Kidney (tissue), 14 donors: ENCODE results near the gene PDGFC. TPM values are rescaled to one million over a fixed set of nuclear protein-coding genes. Genes with fewer than 3 reads are reported as not detected.
"Not testable (repeated sequence)": the region's sequence is repeated elsewhere in the genome, so short reads cannot be mapped to it uniquely, and the experiment has no call there.

ENCODE experiments used
- DNase-seq, 5 donors: peaks; one replicate each; pipeline ENCODE4 v3.0.0-alpha.2; 2013 to 2020
- FAIRE-seq: peaks from 2 replicates; lab custom pipeline; 2012; peaks lifted over from hg19 to GRCh38; lab: Jason Lieb, UNC
- H3K27ac ChIP-seq, 2 donors: one replicate each; pipeline ENCODE4 v1.7.0; 2013; ENCODE audit warnings: low read depth in 2 of 2, low read length in 2 of 2, inconsistent platforms in 1 of 2
- H3K27me3 ChIP-seq: one replicate; pipeline ENCODE4 v1.7.1; 2013; ENCODE audit warnings: low read length, inconsistent platforms; ENCODE audit not compliant: control insufficient read depth, insufficient read depth
- H3K36me3 ChIP-seq, 3 donors: one replicate each; pipeline versions ENCODE4 v1.7.0 to v1.7.1; 2013; ENCODE audit warnings: low read length in 3 of 3, control low read depth in 1 of 3, inconsistent platforms in 1 of 3; ENCODE audit not compliant: insufficient read depth in 3 of 3, control insufficient read depth in 2 of 3
- H3K4me1 ChIP-seq, 3 donors: one replicate each; pipeline versions ENCODE4 v1.7.0 to v1.7.1; 2013; ENCODE audit warnings: low read length in 3 of 3, inconsistent platforms in 1 of 3, low read depth in 1 of 3; ENCODE audit not compliant: control insufficient read depth in 2 of 3, insufficient read depth in 2 of 3
- H3K4me3 ChIP-seq, 3 donors: one replicate each; pipeline versions ENCODE4 v1.7.0 to v1.8.1; 2013; ENCODE audit warnings: low read length in 3 of 3, control low read depth in 1 of 3, inconsistent platforms in 1 of 3
- H3K9ac ChIP-seq, 3 donors: one replicate each; pipeline versions ENCODE4 v1.7.0 to v1.7.1; 2013; ENCODE audit warnings: low read length in 3 of 3, control low read depth in 1 of 3, inconsistent platforms in 1 of 3
- H3K9me3 ChIP-seq, 3 donors: one replicate each; pipeline versions ENCODE4 v1.7.0 to v1.7.1; 2013; ENCODE audit warnings: low read length in 3 of 3, control low read depth in 1 of 3, inconsistent platforms in 1 of 3; ENCODE audit not compliant: control insufficient read depth in 2 of 3, insufficient read depth in 1 of 3
- CTCF ChIP-seq: IDR thresholded peaks from 3 replicates; pipeline ENCODE4 v1.5.1; 2012; ENCODE audit warnings: mild to moderate bottlenecking, moderate library complexity, borderline replicate concordance; ENCODE audit not compliant: insufficient read depth; ENCODE audit errors: extremely low read depth
- intact Hi-C: fragments of 100-400 bp; cut with DNase I; formaldehyde crosslinking; loops from one replicate; pipeline ENCODE4 v1.11.1; 2022
- polyA plus RNA-seq: library from polyadenylated mRNA; stranded (reverse); fragments of 350-450 nt; fragmentation: Illumina TruSeq; extraction: RNeasy Lipid Tissue Mini Kit (QIAGEN cat#74804); gene quantifications from one replicate; pipeline ENCODE4 v1.2.3, GENCODE V29; 2014; ENCODE audit warnings: low read depth, low replicate concordance; ENCODE audit not compliant: insufficient read depth
- total RNA-seq: library from RNA; stranded (reverse); fragmentation: NEBNext Ultra II Directional; extraction: Animal tissue kit (Norgen Biotek cat#: 25700); gene quantifications from one replicate; pipeline ENCODE4 v1.2.1, GENCODE V29; 2021
- donor health status: control.
- donor health status: control.
- donor health status: control.
- donor health status: control.
- donor health status: control.
- donor health status: DM: yes; HTN: yes; CAD: no.
- donor health status: Normal renal cell carcinoma (clear cell type).

The PDGFC gene
- total and polyA plus RNA-seq, 2 donors from 2014 or later: 12.3 to 37.6 TPM

GRCh38 chr4:156873799-156874198 lies 97.8 kb downstream of the PDGFC start:
- DNase-seq (no peak), FAIRE-seq (no peak)
- H3K27me3 ChIP-seq: no peaks in the 10 kb centered on the region
- no peak overlapping the region for H3K9ac ChIP-seq
- H3K9me3 ChIP-seq: no peaks in the 10 kb centered on the region
- intact Hi-C loops: no loop called here
- no peaks in the 10 kb centered on the region for H3K4me1 ChIP-seq
- H3K4me3 ChIP-seq: no peak overlapping the region
- H3K36me3 ChIP-seq: no peaks in the 10 kb centered on the region
- TF ChIP-seq CTCF: no peak
- no peak overlapping the region for H3K27ac ChIP-seq

- H3K4me1 ChIP-seq: no peaks in the 10 kb centered on the region
- H3K27me3 ChIP-seq: no peaks in the 10 kb centered on the region
- no peak for FAIRE-seq
- H3K27ac ChIP-seq: no peak overlapping the region
- H3K9ac ChIP-seq: no peak overlapping the region
- intact Hi-C loops: no loop called here
- no peak for DNase-seq
- no peaks in the 10 kb centered on the region for H3K36me3 ChIP-seq
- no peaks in the 10 kb centered on the region for H3K9me3 ChIP-seq
- TF ChIP-seq CTCF: no peak
- no peak overlapping the region for H3K4me3 ChIP-seq
These were observed 100.7 kb downstream of the PDGFC start for GRCh38 chr4:156870861-156871260.

- Histone ChIP-seq H3K36me3 (no peaks in the 10 kb centered on the region), H3K4me3 (no peak overlapping the region), H3K4me1 (no peaks in the 10 kb centered on the region), H3K9ac (no peak overlapping the region), H3K9me3 (no peaks in the 10 kb centered on the region), H3K27me3 (no peaks in the 10 kb centered on the region), H3K27ac (no peak overlapping the region)
- TF ChIP-seq CTCF: no peak
- FAIRE-seq (no peak), DNase-seq (no peak)
- intact Hi-C loops: no loop called here
These were observed 101.5 kb downstream of the PDGFC start for GRCh38 chr4:156870131-156870530.

GRCh38 chr4:156866088-156866487 lies 105.5 kb downstream of the PDGFC start:
- H3K9ac ChIP-seq, H3K27ac ChIP-seq, H3K27me3 ChIP-seq, DNase-seq, intact Hi-C loops, H3K4me3 ChIP-seq, H3K9me3 ChIP-seq, H3K36me3 ChIP-seq, H3K4me1 ChIP-seq, FAIRE-seq: not testable (repeated sequence)
